Measurements from ENCODE around the gene STAT2. TPM values are rescaled to one million over a fixed set of nuclear protein-coding genes. Genes with fewer than 3 reads are reported as not detected.
"Not testable (repeated sequence)": the region's sequence is repeated elsewhere in the genome, so short reads cannot be mapped to it uniquely, and the experiment has no call there.

The STAT2 gene
- total RNA-seq, 1 donor from 2014 or later, result 125 TPM

DNA sequence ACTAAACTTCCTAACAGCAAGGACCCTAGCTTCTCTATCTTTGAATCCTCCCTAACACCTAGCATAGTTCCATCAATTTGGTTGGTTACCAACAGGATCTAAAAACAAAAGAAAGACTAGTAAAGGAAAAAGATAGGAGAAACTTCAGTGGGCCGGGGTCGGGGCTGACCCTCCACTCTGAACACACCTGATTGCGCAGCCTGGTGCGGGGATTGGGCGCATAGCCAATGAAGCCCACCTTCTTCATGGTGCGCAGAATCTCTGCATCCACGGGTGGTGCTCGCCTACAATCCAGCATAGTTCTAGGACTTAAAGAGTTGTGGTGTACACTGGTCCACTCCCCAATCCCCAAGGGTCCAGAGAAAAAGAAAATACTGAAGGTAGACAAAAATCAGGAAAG lies 33.8 kb downstream of the STAT2 start:
- no peak for DNase-seq

DNA sequence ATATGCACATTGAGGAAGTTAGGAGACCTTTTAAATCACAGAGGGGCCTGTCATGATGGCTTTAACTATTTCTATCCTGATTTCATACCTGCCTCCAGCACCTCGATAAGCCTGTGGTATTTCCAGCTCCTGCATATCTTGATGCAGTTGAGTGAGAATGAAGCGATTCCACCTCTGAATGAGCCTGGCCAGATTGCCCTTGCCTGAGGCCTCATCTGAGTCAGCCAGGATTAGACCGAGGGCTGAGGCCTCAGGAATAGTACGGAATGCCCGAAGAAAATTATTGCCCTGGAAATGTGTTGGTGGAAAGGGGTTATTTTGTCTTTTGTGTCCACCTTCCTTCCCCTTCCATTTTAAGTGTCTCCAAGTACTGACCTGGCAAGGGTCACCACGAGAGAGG lies 35.7 kb downstream of the STAT2 start:
- no peak for DNase-seq

DNA sequence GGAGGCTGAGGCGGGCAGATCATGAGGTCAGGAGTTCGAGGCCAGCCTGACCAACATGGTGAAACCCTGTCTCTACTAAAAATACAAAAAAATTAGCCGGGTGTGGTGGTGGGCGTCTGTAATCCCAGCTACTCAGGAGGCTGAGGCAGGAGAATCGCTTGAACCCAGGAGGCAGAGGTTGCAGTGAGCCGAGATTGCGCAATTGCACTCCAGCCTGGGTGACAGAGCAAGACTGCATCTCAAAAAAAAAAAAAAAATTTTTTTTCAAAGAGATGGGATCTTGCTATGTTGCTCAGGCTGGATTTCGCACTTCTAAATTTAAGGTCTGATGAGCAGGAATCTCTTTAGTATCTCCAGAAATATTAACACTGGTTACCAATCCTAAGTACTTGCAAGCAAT lies 38.3 kb downstream of the STAT2 start:
- DNase-seq, result not testable (repeated sequence)

DNA sequence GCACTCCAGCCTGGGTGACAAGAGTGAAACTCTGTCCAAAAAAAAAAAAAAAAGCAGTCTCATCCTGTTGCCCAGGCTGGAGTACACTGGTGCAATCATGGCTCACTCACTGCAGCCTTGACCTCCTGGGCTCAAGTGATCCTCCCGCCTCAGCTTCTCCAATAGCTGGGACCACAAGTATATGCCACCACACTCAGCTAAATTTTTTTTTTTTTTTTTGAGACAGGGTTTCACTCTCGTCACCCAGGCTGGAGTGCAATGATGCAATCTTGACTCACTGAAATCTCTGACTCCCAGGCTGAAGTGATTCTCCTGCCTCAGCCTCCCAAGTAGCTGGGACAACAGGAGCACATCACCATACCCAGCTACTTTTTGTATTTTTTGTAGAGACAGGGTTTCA lies 38.9 kb downstream of the STAT2 start:
- DNase-seq, result no peak

DNA sequence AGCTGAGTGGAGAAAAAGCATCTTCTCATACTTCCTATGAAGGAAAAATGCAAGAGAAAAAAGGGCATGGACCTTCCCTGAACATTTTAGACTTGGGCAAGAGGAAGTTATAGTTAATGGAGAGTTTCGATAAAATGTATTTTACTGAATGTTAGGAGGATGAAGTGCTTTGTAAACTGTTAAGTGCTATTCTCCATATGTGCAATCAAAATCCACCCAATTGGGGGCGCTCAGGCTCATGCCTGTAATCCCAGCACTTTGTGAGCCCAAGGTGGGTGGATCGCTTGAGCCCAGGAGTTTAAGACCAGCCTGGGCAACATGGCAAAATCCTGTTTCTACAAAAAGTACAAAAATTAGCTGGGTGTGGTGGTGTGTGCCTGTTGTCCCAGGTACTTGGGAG lies 42.2 kb downstream of the STAT2 start:
- DNase-seq, result no peak

DNA sequence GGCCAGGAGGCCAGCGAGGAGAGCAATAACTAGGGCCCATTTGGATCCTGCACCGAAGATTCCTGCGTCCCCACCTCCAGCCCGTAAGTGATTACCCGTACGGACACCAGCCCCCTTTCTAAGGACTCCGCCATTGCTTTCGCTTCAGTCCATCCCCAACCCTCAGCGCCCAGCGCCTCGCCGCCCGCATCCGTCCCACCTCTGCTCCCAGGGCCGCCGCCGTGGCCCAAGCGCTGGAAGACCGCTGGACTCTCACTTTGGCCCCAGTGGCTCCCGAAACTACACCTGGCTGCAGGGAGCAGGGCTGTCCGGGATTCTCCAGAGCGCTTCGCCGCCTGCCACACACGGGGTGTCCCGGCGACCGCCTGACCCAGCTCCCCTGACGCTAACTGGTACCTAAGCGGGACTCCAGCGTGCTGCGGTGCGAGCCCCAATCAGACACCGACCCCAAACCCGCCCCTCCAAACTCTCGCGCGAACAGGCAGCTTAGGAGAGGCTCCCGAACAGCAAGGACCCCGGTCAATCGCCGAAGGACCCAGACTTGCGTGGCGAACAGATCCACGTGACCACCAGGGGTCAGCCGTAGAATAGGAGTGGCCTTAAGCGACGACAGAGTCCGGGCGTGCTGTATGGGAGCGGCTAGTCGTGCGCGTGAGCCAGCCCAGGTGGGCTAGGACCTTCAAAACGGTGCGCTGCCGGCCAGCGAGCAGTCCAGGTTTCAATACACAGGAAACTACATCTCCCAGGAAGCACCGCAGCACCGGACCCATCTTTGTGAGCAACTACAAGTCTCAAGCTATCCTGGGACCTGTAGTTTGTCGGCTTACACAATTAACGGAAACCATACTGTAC lies 44.1 kb downstream of the STAT2 start, which contains the start of gene CNPY2:
CNPY2 (minus strand) TSS at position 367 of the 852 bp plus-strand sequence. CDS start 771 bp downstream, outside the sequence.
- peak; percentile 96 for DNase-seq

DNA sequence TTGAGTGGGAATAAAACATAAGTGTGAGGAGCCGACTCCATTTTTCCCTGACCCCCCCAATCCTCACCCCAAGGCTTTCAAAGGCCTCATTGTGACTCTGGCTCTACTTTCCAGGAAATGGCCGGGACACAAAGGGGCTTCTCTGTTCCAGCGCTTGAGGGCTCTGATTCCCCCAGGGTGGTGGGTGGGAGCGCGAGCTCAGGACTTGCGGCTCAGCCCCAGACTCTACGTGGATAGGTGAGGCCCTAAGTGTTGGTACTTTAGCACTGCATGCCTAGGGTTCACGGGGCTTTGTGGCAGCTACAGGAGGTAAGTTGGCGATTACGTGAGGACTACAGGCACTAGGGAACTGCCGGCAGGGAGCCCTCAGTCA lies 44.7 kb downstream of the STAT2 start:
- DNase-seq, result peak; percentile 26

DNA sequence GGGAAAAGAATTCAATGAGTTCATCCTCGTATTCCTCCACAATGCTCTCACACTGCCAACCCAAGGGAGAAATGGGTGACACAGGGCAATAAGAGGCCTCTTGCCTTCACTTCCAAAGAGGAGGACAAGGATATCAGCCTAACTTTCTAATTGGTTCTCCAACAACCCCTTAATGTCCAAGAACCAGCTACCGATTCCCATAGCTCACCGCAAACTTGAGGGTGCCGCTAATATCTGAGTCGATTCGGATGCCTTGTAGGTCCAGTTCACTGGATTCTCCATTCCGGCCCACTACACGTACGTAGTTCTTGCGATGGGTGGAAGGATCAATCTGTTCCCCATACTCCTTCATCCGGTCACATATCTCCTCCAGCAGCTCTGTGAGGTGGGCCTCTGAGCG lies 48.9 kb downstream of the STAT2 start:
- DNase-seq, result no peak

DNA sequence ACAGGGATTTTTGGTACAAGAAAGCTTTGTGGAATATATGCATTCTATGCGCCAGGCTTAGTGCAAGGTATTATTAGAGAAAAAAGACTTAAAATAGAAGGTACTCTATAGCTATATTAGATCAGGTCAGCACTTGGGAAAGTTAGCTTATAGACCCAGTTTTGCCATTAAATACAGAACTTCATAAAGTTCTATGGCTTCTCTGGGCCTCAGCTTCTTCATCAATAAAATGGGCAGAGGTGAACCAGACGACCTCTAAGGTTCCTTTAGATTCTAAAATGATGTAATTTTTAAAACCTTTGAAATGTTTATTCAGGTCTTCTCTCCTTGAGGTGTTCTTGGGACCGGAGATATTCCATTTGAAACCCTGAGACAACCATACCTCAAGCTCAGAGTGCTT lies 51.2 kb downstream of the STAT2 start:
- DNase-seq, result no peak

DNA sequence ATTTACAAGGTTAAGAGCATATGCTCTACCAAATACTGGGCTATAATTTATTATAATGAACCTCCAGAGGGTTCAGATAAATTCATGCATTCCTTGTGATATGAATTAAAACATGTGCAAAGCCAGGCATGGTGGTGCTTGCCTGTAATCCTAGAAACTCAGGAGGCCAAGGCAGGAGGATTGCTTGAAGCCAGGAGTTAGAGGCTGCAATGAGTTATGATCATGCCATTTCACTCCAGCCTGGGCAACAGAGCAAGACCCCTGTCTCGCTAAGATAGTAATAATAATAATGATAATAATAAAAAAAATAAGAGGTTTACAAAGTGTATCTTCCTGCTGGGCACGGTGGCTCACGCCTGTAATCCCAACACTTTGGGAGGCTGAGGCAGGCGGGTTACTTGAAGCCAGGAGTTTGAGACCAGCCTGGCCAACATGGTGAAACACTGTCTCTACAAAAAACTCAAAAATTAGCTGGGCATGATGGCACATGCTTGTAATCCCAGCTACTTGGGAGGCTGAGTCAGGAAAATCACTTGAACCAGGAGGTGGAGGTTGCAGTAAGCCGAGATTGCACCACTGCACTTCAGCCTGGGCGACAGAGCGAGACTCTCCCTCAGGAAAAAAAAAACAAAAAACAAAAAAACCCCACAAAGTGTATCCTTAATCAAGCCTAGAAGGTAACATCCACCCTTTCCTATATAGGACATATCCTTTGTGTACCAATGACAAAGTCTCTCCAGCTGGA lies 52.5 kb downstream of the STAT2 start:
- no peak for DNase-seq

DNA sequence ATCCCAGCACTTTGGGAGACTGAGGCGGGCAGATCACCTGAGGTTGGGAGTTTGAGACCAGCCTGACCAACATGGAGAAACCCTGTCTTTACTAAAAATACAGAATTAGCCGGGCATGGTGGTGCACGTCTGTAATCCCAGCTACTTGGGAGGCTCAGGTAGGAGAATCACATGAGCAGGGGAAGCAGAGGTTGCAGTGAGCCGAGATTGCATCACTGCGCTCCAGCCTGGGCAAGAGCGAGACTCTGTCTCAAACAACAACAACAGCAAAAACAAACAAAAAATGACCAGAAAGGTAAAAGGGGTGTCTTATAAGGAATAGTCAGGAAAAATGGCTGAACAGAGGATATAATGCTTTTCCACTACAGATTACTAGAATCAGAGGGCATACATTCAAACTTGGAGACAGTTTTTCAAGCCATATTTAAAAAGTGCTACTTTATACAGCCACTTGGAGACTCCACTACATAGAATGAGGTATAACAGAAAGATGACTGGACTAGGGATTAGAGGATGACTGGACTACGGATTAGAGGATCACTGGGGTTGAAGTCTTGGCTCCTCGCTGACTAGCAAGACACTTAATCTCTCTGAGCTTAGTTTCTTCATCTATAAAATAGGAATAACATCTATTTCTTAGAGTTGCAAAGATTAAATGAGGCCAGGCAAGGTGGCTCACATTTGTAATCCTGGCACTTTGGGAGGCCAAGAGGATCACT lies 54.9 kb downstream of the STAT2 start:
- no peak for DNase-seq

DNA sequence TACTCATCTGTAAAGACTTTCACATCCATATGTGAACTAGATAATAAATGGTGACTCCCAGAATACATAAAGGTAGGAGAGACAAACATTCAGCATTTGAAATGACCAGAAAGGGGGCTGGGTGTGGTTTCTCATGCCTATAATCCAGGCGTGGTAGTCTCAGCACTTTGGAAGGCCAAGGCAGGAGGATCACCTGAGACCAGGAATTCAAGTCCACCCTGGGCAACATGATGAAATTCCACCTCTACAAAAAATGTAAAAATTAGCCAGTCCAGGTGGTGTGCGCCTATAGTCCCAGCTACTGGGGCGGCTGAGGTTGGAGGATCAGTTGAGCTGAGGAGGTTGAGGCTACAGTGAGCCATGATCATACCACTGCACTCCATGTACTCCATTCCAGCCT lies 55.6 kb downstream of the STAT2 start:
- no peak for DNase-seq

DNA sequence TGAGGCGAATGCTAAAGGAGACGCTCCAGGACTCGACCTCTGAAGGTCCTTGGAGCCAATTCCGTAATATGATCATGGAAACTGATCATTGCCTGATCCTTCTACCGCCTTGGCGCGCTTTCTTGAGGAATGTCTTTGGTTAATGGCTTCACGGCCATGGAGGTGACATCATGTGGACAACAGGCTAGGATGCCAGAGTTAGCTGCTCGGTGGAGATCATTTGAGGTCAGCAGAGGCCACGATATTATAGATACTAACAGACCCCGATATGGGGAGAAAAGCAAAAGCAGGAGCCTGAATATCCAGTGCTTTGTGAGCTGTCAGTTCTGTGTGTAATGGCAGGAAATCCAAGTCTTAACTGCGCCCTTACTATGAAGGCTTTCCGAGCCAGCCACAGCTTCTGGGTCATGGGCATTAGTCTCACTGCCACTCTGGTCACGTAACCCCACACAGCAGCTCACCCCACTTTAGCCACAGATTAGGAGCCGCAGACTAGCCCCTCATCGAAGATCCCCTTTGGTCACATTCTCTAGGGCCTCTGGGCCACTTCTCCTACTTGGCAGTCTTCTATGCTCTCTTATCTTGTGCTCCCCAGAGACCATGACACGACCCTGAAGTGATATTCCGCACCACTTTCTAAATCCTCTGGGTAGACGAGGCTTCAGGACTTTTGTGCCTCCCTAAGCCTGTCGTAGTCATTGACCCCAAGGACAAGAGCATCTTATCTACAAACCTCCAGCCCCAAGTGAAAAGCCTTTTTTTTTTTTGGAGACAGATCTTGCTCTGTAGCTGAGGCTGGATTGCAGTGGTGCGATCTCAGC lies 59.1 kb downstream of the STAT2 start:
- DNase-seq, result peak; percentile 86

DNA sequence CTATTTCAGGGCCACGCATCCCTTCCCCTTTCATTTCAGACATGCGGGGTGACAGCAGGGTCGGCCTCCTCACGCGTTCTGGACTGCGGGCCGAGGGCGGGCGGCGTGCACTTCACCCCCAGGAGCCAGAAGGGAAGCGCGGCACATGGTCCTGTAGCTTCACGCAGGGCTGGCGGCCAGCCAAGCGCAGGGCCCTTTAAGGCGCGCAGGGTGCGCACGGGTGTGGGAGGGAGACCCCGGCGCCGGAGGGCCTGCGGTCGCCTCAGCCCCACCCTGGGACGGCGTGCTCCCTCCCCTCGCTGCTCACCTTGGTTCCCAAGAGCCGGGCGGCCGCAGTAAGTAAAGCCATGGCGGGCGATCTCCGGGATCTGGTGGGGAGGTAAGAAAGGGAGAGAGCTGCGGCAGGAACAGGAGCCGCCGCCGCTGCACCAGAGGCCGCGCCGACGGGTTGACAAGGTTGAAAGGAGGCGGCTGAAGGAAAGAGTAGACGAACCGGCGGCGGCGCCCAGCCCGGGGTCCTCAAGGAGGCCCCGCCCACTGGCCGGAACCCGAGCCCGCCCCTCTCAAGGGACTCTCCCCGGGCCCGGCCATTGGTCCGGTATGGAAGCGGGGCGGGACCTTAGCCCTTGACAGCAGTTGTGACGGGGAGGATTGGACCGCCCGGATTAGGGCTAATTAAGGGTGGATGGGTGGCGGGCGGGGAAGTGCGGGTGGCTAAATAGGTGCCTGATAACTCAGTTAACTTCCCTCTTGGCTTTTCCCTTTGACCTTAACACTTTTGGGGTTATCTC lies 59.9 kb downstream of the STAT2 start, which contains the start of gene CS:
CS (minus strand) TSS at position 478 of the 791 bp plus-strand sequence; CDS start at position 349, 129 bp downstream.
- peak; percentile 98 for DNase-seq

DNA sequence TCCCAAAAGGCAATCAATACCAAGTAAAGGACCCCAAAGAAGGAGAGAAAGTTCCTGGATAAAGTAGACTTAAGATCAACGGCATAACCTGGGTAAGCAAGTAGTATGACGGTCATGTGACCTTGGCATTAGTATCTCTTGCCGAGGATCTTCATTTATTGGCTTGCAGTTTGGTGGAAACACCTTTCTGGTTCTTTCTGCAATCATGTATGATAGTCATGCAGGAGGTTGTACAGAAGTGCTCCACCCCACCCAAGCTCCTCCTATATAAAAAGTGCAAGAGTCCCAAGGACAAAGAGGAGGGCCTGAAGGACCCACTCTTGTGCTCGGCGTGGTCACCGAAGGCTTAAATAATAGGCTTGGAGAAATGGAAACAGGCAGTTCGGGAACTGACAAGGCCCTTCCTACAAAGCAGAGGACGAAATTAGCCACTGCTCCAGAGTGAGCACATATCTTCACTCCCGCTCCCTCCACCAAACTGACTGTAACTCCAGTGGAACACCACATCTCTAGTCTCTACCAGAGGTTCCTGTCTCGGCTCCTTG lies 60.5 kb downstream of the STAT2 start:
- DNase-seq, result no peak

DNA sequence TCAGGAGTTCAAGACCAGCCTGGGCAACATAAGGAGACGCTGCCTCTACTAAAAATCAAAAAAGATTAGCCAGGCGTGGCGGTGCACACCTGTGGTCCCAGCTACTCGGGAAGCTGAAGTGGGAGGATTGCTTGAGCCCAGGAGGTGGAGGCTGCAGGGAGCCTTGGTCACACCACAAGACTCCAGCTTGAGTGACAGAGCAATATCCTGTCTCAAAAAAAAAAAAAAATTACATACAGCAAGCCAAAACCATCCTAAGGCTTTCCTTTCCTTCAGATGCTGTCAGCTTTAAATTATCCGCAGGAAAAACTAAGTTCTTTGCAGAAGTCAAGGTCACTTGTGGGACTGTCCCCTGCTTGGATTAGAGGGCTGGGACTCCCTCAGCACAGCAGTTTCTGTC lies 61.1 kb downstream of the STAT2 start:
- DNase-seq, result no peak

DNA sequence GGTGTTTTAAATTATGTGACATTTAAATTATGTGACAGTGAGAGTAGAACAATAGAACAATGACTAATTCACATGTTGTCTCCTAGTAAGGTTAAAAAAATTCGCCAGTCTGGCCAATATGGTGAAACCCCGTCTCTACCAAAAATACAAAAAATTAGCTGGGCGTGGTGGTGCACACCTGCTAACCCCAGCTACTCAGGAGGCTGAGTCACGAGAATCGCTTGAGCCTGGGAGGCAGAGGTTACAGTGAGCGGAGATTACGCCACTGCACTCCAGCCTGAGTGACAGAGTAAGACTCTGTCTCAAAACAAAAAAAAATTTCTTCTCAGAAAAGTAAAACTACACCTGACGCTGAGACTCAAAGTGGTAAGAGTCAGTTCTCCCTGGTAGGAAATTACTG lies 62.5 kb downstream of the STAT2 start:
- DNase-seq, result no peak

DNA sequence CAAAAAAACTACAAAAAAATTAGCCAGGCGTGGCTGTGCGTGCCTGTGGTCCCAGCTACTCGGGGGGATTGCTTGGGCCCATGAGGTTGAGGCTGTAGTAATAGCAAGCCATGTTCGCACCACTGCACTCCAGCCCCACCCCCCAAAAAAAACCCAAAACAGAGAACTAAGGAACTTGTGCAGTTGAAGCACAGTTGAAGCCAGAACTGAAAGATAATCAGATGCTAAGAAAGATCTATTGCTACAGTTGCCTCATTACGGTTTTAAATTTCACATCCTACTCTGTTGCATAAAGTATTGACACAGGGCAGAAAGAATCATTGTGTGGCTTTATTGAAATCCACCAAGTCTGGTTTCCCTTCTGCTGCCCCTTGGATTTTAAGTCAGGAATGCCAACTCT lies 63.6 kb downstream of the STAT2 start:
- no peak for DNase-seq

DNA sequence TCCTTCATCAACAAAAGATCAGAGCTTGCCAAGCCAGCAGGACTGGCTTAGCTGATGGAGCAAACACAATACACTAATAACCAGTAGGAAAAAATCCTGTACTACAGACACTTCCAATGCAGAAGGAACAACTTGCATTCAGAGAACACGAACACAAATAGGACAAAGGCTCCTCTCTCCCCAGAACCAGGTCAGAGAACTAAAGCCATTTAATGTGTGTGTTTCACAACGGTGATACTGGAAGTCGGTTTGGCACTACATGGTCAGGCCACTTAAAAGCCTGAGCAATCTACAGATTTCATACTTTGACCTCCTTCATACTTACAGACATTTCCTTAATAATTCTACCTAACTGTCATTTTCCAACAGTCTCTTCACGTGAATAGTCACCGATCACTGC lies 66.1 kb downstream of the STAT2 start:
- no peak for DNase-seq
